ENCODE measurements around the gene CUZD1.

CUZD1 gene

DNA sequence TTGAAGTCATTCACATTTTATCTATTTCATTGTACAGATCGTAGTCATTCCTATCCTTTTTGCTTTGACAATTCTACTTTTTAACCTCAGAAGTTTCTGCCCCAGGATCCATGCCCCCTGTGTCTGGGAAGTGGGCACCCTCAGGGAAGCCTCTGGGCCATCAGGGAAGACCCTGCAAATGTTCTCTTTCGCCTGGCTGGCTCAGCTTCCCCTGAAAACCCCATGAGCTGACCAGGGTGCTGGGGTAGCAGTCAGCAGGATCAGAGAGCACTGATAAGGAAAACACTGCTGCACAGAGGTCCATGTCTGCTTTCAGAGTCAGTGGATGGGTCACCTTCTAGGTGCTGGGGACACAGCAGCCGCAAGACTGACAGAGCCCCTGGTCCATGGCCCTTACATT lies 23.8 kb downstream of the CUZD1 start:
- no peak for DNase-seq (ENCODE audit: low read depth, low spot score)

DNA sequence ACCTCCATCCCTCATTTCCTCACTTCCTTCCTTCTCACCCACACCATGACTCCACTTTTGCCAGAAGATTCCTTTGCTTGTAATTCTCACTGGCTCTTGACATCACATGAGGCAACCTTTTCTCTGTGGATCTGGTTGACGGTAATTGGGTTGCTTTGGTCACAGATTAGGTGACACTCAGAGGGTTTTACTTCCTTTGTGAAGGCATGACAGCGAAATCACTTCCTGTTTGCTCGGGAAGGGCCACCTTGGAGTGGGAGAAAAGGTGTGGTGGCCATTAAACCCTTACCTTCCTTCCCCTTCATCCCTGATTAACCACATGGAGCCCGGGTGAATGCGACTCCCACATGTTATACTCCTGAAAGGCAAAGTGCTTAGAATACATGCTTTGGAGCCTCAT lies 30.2 kb downstream of the CUZD1 start:
- no peak for DNase-seq (ENCODE audit: low read depth, low spot score)

DNA sequence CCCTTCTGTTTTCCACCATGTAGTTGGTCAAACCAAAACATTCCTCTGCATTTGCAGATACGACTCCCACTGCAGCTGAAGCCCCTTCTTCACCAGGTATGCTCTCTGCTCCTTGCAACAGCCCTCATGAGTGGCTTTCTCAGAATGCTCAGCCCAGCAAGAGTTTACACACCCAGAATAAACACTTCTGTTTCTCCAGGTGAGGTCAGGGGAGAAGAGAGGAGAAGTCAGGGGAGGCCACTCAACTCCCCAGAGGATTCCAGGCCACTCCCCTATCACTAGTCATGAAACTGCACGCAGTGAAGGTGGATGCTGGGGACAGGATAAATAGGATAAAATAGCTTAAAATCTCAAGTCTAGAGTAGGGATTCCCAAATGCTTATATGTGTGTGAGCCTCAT lies 31.2 kb downstream of the CUZD1 start:
- no peak for DNase-seq (ENCODE audit: low read depth, low spot score)

DNA sequence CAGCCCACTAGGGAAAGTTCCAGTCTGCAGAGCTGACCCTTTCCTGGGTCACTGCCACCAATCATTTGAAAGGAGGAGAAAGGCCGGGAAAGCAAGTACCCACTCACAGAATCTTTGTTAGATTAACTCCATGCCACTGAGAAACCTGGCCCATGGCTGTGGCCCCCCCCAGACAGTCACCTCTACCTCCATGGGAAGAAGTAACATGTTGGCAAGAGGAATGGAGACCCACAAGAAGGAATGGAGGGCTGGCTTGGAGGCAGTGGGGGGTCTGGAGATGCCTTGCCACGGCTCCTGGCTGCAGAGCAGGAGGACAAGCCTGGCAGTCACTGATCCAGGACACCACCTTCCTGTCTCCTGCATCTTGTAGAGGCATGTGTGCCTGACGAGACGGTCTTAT lies 32.9 kb downstream of the CUZD1 start:
- DNase-seq (ENCODE audit: low read depth, low spot score) = no peak

DNA sequence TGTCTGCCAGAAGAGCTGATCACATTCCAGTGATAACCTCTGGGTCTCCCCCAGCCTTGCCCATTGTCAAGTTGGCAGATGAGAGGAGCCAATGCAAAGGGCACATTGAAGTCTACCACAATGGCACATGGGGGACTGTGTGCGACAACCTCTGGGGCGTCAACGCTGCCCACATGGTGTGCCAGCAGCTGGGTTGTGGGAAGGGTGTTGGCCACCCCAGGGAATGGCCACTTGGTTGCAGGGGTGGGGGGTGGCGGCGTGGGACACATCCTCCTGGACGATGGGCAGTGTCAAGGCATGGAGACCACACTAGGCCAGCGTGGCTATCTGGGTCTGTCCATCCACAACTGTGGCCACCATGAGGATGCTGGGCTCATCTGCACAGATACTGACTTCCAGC lies 43.4 kb downstream of the CUZD1 start:
- DNase-seq (ENCODE audit: low read depth, low spot score) = no peak

DNA sequence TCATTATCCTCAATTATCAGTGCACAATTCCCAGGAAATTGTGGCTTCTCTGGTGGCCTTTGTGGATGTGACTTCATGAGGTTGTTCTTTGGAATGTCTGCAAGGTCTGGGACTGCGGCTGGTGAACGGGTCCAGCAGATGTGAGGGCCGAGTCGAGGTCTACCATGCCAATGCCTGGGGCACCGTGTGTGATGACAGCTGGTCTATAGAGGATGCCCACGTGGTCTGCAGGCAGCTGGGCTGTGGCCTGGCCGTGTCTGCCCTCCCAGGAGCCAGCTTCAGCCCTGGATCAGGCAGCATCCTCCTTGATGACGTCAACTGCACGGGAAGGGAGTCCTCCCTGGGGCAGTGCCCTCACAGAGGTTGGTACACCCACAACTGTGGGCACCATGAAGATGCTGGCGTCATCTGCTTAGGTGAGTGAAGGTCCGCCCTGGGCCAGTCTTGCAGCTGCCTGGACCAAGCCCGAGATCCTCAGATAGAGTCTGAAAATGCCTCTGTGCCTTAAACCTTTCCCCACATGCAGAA lies 46.9 kb downstream of the CUZD1 start:
- DNase-seq (ENCODE audit: low read depth, low spot score) = no peak

DNA sequence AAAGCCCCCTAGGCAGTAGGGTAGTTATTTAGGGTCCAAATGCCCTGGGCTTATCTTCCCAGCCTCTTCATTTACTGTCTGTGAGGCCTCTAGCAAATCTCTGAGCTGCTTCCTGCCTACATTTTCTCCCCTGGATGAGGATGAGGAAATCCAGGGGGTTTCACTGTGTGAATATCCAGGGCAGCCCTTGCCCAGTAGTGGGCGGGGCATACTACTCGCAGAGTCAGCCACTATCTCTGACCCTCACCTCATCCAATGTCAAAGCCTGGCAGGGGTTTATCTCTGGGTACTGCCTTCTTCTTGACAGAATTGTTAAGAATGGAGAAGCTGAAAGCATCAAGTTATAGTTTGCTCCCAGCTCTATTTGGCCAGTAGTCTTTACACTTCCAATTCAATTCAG lies 48.9 kb downstream of the CUZD1 start:
- DNase-seq (ENCODE audit: low read depth, low spot score) = no peak

DNA sequence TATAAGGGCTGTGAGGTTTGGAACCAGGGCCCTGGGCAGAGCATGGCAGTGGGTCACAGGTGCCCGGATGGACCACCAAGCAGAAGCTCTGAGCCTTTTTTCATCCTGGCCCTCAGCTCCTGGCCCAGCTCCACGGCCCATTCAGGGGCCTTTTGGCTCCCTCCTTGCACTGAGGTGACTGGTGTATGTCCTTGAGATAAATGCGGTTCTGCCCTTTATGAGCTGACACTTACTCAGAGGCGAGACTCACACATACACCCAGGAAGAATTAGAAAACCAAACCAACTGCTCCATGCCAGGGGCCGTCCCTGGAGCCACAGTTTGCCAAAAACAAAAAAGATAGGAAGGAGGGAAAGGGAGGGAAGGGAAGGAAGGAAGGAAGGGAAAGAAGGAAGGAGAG lies 49.7 kb downstream of the CUZD1 start:
- no peak for DNase-seq (ENCODE audit: low read depth, low spot score)

DNA sequence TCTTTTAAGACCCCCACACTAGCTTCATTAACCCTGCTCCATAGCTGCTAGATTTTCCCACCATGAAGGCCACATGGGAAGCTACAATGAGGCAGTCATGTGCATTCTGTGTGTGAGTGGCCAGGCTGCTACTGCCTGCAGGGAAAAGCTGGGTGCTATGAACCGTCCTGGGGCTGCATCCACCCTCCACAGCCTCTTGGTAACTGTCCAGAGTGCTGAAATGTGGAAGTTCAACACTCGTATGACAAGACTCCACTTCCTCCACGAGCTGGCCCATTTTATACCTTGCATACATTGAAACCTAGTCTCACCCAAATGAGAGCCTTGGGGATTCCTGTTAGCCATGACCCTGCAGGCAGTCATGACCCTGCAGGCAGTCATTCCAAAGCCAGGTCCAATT lies 59.4 kb downstream of the CUZD1 start:
- DNase-seq (ENCODE audit: low read depth, low spot score) = peak; percentile 40

DNA sequence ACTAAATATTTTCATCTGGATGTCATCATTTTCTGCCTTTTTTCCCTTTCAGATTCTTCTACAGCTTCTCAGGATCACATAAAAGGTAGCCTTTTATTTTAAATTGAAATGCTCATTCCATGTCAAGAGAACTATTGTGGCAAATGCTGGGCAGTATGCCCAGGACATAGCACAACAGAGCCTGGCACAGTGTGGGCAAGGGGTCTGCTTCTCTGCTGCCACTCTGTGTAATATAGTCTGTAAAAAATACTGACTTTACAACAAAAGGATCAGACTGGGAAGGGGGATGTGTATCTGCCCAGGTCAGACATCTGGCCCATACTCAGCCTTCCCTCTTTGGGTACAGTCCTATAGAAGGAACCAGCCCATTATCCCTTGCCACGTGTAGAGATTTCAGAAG lies 62.7 kb downstream of the CUZD1 start:
- no peak for DNase-seq (ENCODE audit: low read depth, low spot score)

All from iPS DF 19.7 (cell line).